SK-N-MC (cell line): Measurements from ENCODE around the gene ACSM2B.

Source experiments
- EZH2 ChIP-seq: fragments of 200-600 bp; sonication (generic); IDR thresholded peaks from one replicate; pipeline ENCODE4 v1.6.1; 2017; ENCODE audit warnings: antibody characterized with exemption
- FOXP2 ChIP-seq: optimal IDR thresholded peaks from 2 replicates; pipeline ENCODE3; 2011; ENCODE audit warnings: mild to moderate bottlenecking, moderate library complexity; ENCODE audit not compliant: insufficient read depth; ENCODE audit errors: extremely low read length, control extremely low read depth
- POLR2AphosphoS5 ChIP-seq: IDR thresholded peaks from 2 replicates; pipeline ENCODE4 v1.6.1; 2012; ENCODE audit warnings: mild to moderate bottlenecking, low read depth, low read length, borderline replicate concordance

- TF ChIP-seq EZH2 (no peak), POLR2AphosphoS5 (no peak), FOXP2 (no peak)
Measured at GRCh38 chr16:20610892-20611349, 34.8 kb upstream of the ACSM2B start.
